ENCODE results near the gene PDSS2. TPM values are rescaled to one million over a fixed set of nuclear protein-coding genes. Genes with fewer than 3 reads are reported as not detected.

The PDSS2 gene
- total and polyA plus RNA-seq, 9 donors = 6.6 to 10.2 (median 7.3) TPM

DNA sequence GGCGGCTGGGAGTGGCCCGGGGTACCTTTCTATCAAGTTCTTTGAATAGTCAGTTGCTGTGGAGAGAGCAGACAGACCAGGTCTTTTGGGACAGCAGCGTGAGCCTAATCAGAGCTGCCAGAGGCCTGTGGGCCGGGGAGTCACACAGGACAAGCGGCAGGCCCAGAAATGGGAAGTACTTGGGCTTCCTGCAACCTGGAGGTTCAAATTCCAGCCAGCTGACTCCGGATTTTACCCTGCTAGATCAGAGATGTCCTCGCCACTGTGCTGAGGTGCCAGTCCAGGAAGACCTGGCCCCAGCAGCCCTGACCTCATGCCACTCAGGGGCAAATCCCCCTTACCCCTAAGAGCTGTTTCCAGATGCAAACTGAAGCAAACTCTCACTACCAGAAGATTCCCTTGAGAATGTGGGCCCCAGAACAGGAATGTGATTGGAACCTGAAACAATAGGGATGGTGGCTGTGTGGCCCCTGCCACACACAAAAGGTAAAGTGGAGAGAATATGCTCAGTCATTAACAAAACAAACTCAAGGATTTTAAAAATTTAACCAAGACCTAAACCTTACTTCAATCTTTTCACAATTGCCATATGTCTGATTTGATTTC lies 353.8 kb downstream of the PDSS2 start:
- H3K4me1 ChIP-seq (ENCODE audit: control insufficient read depth, insufficient read depth, low read length) = peaks cover 7% of the 10 kb centered on the region
- H3K27me3 ChIP-seq (ENCODE audit: control insufficient read depth, insufficient read depth, low read length) = no peaks in the 10 kb centered on the region
- 74% methylated on average over 6 of the region's 7 CpGs for WGBS (ENCODE audit: insufficient coverage)
- DNase-seq = no peak
- no peaks in the 10 kb centered on the region for H3K9me3 ChIP-seq (replicated peaks; ENCODE audit: control insufficient read depth, low read depth, low read length)
- H3K36me3 ChIP-seq (ENCODE audit: control insufficient read depth, insufficient read depth, low read length) = no peaks in the 10 kb centered on the region
- no peak overlapping the region for H3K4me3 ChIP-seq (ENCODE audit: low read length)
- no peak overlapping the region for H3K27ac ChIP-seq (ENCODE audit: low read length)

DNA sequence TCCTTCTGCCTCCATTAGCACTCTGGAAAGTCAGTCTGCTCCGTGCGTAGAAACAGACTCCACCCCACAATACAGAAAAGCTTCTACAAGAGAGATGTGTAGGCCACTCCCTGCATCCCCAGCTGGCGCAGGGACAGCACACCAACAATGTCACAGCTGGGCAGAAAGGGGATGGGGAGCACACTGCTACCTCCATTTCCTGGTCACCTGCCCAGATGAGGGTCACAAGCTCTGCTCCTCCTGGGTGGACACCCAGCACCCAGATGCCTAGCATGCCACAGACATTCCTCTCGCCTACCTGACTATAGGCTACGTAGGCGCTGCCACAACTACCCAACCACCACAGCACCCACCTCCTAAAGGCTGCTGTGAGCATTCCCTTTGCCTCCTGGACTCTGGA lies 356.3 kb downstream of the PDSS2 start:
- H3K9me3 ChIP-seq (replicated peaks; ENCODE audit: control insufficient read depth, low read depth, low read length) = no peaks in the 10 kb centered on the region
- H3K4me3 ChIP-seq (ENCODE audit: low read length) = no peak overlapping the region
- H3K36me3 ChIP-seq (ENCODE audit: control insufficient read depth, insufficient read depth, low read length) = no peaks in the 10 kb centered on the region
- DNase-seq = no peak
- H3K27ac ChIP-seq (ENCODE audit: low read length) = no peak overlapping the region
- peaks cover 7% of the 10 kb centered on the region for H3K4me1 ChIP-seq (ENCODE audit: control insufficient read depth, insufficient read depth, low read length)
- 93% methylated on average over 4 of the region's 6 CpGs for WGBS (ENCODE audit: insufficient coverage)
- no peaks in the 10 kb centered on the region for H3K27me3 ChIP-seq (ENCODE audit: control insufficient read depth, insufficient read depth, low read length)

Other genes starting within 250 kb of the PDSS2 start
- 13.6 TPM for gene SOBP, start 30.6 kb upstream of the PDSS2 start, total RNA-seq
- gene SOBP, start 30.6 kb upstream of the PDSS2 start, polyA plus RNA-seq (ENCODE audit: insufficient read depth in 1 of 8, insufficient read length in 8 of 8, low replicate concordance in 1 of 8) = 10 to 100 TPM; 14.0 to 17.6 (median 16.3) TPM

Data from muscle of leg (tissue), 11 donors.